GM12878 (cell line): ENCODE measurements around the gene AGBL3.

Source experiments
- CUX1 ChIP-seq: IDR thresholded peaks from 2 replicates; pipeline ENCODE4 v1.6.1; 2012; ENCODE audit warnings: improper control_type of control experiment, low read depth, low read length; ENCODE audit not compliant: insufficient replicate concordance
- IKZF1 ChIP-seq: fragments of 450-650 bp; conservative IDR thresholded peaks from 2 replicates; pipeline ENCODE4 v1.6.1; 2017; ENCODE audit warnings: antibody characterized with exemption, mild to moderate bottlenecking
- MEF2A ChIP-seq: IDR thresholded peaks from 2 replicates; pipeline ENCODE4 v1.6.1; 2011; ENCODE audit warnings: low read depth, mild to moderate bottlenecking, low read length, moderate library complexity; ENCODE audit not compliant: insufficient read depth
- NRF1 ChIP-seq: conservative IDR thresholded peaks from 2 replicates; pipeline ENCODE4 v1.6.1; 2011; ENCODE audit warnings: mild to moderate bottlenecking, low read depth, low read length, improper control_type of control experiment
- POLR2A ChIP-seq: IDR thresholded peaks from 2 replicates; pipeline ENCODE4 v1.6.1; 2011; ENCODE audit warnings: low read depth, mild to moderate bottlenecking, low read length
- RFX5 ChIP-seq: IDR thresholded peaks from 2 replicates; pipeline ENCODE4 v1.6.1; 2011; ENCODE audit warnings: low read depth, low read length, improper control_type of control experiment
- TCF3 ChIP-seq: IDR thresholded peaks from 2 replicates; pipeline ENCODE4 v1.6.1; 2012; ENCODE audit warnings: low read depth, mild to moderate bottlenecking, low read length, borderline replicate concordance; ENCODE audit not compliant: insufficient read depth
- TCF7 ChIP-seq: IDR thresholded peaks from 2 replicates; pipeline ENCODE4 v1.6.1; 2014; ENCODE audit warnings: antibody characterized with exemption, borderline replicate concordance
- TF ChIP-seq, protein P1 (sequence below), 3 experiments: IDR thresholded peaks in 2 of 3; conservative IDR thresholded peaks in 1 of 3; 2 replicates each; pipeline ENCODE4 v1.5.1; 2011; ENCODE audit warnings: low read depth in 3 of 3, low read length in 3 of 3, mild to moderate bottlenecking in 3 of 3, control low read depth in 2 of 3, moderate library complexity in 2 of 3, inconsistent platforms in 1 of 3, mixed read lengths in 1 of 3; ENCODE audit not compliant: control insufficient read depth in 2 of 3, insufficient read depth in 1 of 3; ENCODE audit errors: extremely low read depth in 1 of 3
- TF ChIP-seq, protein P2 (sequence below): IDR thresholded peaks from 2 replicates; pipeline ENCODE4 v1.6.1; 2011; ENCODE audit warnings: borderline replicate concordance, low read depth, mild to moderate bottlenecking, moderate library complexity, mixed read lengths, low read length; ENCODE audit not compliant: insufficient read depth; ENCODE audit errors: extremely low read length

DNA sequence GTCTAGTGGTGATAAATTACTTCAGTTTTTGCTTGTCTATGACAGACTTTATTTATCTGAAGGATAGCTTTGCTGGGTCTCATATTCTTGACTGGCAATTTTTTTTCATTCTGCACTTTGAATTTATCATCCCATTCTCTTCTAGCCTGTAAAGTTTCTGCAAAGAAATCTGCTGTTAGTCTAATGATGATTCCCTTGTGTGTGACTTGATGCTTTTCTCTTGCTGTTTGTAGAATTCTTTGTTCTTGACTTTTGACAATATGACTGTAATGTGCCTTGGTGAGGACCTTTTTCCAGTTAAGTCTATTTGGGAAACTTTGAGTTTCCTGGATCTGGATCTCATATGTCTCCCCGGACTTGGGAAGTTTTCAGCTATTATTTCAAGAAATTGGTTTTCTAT is 102.3 kb downstream of the AGBL3 start:
- TF ChIP-seq RFX5 = no peak
- TF ChIP-seq NRF1 = no peak
- TF ChIP-seq MEF2A = no peak
- TF ChIP-seq CUX1 = no peak
- TF ChIP-seq, protein P1, sequence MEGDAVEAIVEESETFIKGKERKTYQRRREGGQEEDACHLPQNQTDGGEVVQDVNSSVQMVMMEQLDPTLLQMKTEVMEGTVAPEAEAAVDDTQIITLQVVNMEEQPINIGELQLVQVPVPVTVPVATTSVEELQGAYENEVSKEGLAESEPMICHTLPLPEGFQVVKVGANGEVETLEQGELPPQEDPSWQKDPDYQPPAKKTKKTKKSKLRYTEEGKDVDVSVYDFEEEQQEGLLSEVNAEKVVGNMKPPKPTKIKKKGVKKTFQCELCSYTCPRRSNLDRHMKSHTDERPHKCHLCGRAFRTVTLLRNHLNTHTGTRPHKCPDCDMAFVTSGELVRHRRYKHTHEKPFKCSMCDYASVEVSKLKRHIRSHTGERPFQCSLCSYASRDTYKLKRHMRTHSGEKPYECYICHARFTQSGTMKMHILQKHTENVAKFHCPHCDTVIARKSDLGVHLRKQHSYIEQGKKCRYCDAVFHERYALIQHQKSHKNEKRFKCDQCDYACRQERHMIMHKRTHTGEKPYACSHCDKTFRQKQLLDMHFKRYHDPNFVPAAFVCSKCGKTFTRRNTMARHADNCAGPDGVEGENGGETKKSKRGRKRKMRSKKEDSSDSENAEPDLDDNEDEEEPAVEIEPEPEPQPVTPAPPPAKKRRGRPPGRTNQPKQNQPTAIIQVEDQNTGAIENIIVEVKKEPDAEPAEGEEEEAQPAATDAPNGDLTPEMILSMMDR (IDR thresholded peaks at IDR 0.05 in 2 of 3, conservative IDR thresholded peaks at IDR 0.05 in 1 of 3; ENCODE audit: control insufficient read depth in 2 of 3, extremely low read depth in 1 of 3, insufficient read depth in 1 of 3, low read depth in 3 of 3, low read length in 3 of 3) = no peak
- no peak for TF ChIP-seq POLR2A
- TF ChIP-seq, protein P2, sequence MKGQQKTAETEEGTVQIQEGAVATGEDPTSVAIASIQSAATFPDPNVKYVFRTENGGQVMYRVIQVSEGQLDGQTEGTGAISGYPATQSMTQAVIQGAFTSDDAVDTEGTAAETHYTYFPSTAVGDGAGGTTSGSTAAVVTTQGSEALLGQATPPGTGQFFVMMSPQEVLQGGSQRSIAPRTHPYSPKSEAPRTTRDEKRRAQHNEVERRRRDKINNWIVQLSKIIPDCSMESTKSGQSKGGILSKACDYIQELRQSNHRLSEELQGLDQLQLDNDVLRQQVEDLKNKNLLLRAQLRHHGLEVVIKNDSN = no peak
- no peak for TF ChIP-seq TCF3
- no peak for TF ChIP-seq TCF7
- no peak for TF ChIP-seq IKZF1
